K562 (cell line): ENCODE data around the gene TRANK1. TPM values are rescaled to one million over a fixed set of nuclear protein-coding genes. Genes with fewer than 3 reads are reported as not detected.

Source experiments
- ARID1B ChIP-seq: fragments of 450-650 bp; IDR thresholded peaks from 2 replicates; pipeline ENCODE4 v1.6.1; 2016; ENCODE audit warnings: antibody characterized with exemption, mild to moderate bottlenecking, inconsistent platforms
- CAMTA2 ChIP-seq: fragments of 250-450 bp; sonication (Bioruptor Pico); conservative IDR thresholded peaks from 2 replicates; pipeline ENCODE4 v1.5.1; 2022
- CHD4 ChIP-seq: fragments of 200-600 bp; sonication (generic); IDR thresholded peaks from 3 replicates; pipeline ENCODE4 v1.6.1; 2012; ENCODE audit warnings: low read depth, mild to moderate bottlenecking, mixed read lengths, low read length, inconsistent platforms; ENCODE audit not compliant: insufficient read depth, insufficient replicate concordance, poor library complexity, severe bottlenecking
- DPF2 ChIP-seq: fragments of 450-650 bp; IDR thresholded peaks from 2 replicates; pipeline ENCODE4 v1.6.1; 2016
- FOSL1 ChIP-seq: fragments of 200-800 bp; sonication (Bioruptor generic); conservative IDR thresholded peaks from 2 replicates; pipeline ENCODE4 v1.6.1; 2016; ENCODE audit warnings: missing genetic modification characterization, missing compliant biosample characterization
- GTF2B ChIP-seq: IDR thresholded peaks from 2 replicates; pipeline ENCODE4 v1.6.1; 2011; ENCODE audit not compliant: insufficient read length; ENCODE audit errors: extremely low read depth
- GTF2F1 ChIP-seq: IDR thresholded peaks from 2 replicates; pipeline ENCODE4 v1.6.1; 2011; ENCODE audit warnings: low read depth, low read length, improper control_type of control experiment
- HLTF ChIP-seq: fragments of 450-650 bp; IDR thresholded peaks from 2 replicates; pipeline ENCODE4 v1.6.1; 2016
- POU5F1 ChIP-seq: fragments of 150-350 bp; IDR thresholded peaks from 2 replicates; pipeline ENCODE4 v1.6.1; 2014; ENCODE audit warnings: borderline replicate concordance, low read length, low read depth, mild to moderate bottlenecking; ENCODE audit not compliant: partially characterized antibody
- PYGO2 ChIP-seq: fragments of 450-650 bp; IDR thresholded peaks from 2 replicates; pipeline ENCODE4 v1.6.1; 2016; ENCODE audit warnings: mild to moderate bottlenecking, missing genetic modification characterization, moderate library complexity, missing compliant biosample characterization
- RBM17 ChIP-seq: fragments of 200-400 bp; formaldehyde crosslinking; IDR thresholded peaks from 2 replicates; pipeline ENCODE4 v1.6.1; 2017; ENCODE audit warnings: low read depth, mild to moderate bottlenecking, low read length, borderline replicate concordance
- TEAD2 ChIP-seq: fragments of 450-650 bp; IDR thresholded peaks from 2 replicates; pipeline ENCODE4 v1.6.1; 2016; ENCODE audit warnings: missing genetic modification characterization, control low read depth, missing compliant biosample characterization
- ZBTB33 ChIP-seq: sonication (generic); formaldehyde crosslinking; IDR thresholded peaks from 2 replicates; pipeline ENCODE4 v1.8.1; 2023; ENCODE audit warnings: mild to moderate bottlenecking, missing genetic modification reagents
- polyA plus RNA-seq, 8 experiments: library from polyadenylated mRNA; depleted of rRNA in 4 of 8; stranded (reverse) in 5 of 8; unstranded in 3 of 8; fragments of >200 nt; fragmentation: Nextera tagmentation in 2 of 8; fragmentation: Illumina TruSeq in 1 of 8; extraction: Ambion mirVana in 2 of 8; extraction: Trizol in 1 of 8; gene quantifications; 2 replicates each; pipeline versions ENCODE4 v1.2.1 to v1.2.3, GENCODE V29; 2011 to 2014; ENCODE audit warnings: inconsistent platforms in 1 of 8, missing spikeins in 1 of 8
- total RNA-seq, 7 experiments: library from RNA; depleted of rRNA in 6 of 7; stranded (reverse); fragments of >200 nt in 6 of 7; fragmentation: Illumina TruSeq in 2 of 7; extraction: Trizol in 2 of 7; gene quantifications; 2 replicates each; pipeline versions ENCODE4 v1.2.1 to v1.2.3, GENCODE V29; 2011 to 2021; ENCODE audit warnings: low replicate concordance in 1 of 7
- TF ChIP-seq, protein P1 (sequence below): fragments of 450-650 bp; IDR thresholded peaks from 2 replicates; pipeline ENCODE4 v1.6.1; 2017; ENCODE audit warnings: antibody characterized with exemption, mild to moderate bottlenecking
- TF ChIP-seq, protein P2 (sequence below): fragments of 450-650 bp; IDR thresholded peaks from 2 replicates; pipeline ENCODE4 v1.6.1; 2018; ENCODE audit not compliant: partially characterized antibody

Gene TRANK1
- total and polyA plus RNA-seq, 9 of the 15 experiments (the other 6 are each of a cell fraction or from before 2014, with no cell fraction given) = 0.41 to 5.3 (median 2.1) TPM

- TF ChIP-seq, protein P1, sequence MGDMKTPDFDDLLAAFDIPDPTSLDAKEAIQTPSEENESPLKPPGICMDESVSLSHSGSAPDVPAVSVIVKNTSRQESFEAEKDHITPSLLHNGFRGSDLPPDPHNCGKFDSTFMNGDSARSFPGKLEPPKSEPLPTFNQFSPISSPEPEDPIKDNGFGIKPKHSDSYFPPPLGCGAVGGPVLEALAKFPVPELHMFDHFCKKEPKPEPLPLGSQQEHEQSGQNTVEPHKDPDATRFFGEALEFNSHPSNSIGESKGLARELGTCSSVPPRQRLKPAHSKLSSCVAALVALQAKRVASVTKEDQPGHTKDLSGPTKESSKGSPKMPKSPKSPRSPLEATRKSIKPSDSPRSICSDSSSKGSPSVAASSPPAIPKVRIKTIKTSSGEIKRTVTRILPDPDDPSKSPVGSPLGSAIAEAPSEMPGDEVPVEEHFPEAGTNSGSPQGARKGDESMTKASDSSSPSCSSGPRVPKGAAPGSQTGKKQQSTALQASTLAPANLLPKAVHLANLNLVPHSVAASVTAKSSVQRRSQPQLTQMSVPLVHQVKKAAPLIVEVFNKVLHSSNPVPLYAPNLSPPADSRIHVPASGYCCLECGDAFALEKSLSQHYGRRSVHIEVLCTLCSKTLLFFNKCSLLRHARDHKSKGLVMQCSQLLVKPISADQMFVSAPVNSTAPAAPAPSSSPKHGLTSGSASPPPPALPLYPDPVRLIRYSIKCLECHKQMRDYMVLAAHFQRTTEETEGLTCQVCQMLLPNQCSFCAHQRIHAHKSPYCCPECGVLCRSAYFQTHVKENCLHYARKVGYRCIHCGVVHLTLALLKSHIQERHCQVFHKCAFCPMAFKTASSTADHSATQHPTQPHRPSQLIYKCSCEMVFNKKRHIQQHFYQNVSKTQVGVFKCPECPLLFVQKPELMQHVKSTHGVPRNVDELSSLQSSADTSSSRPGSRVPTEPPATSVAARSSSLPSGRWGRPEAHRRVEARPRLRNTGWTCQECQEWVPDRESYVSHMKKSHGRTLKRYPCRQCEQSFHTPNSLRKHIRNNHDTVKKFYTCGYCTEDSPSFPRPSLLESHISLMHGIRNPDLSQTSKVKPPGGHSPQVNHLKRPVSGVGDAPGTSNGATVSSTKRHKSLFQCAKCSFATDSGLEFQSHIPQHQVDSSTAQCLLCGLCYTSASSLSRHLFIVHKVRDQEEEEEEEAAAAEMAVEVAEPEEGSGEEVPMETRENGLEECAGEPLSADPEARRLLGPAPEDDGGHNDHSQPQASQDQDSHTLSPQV = no peak
- TF ChIP-seq TEAD2 (tag) (no peak), CHD4 (no peak), PYGO2 (no peak), POU5F1 (no peak), HLTF (no peak), GTF2F1 (no peak), RBM17 (no peak), DPF2 (0 out of 2 replicates have a peak, but pooled peaks have one; percentile 22), ARID1B (0 out of 2 replicates have a peak, but pooled peaks have one; percentile 26), CAMTA2 (no peak), GTF2B (no peak), FOSL1 (0 out of 2 replicates have a peak, but pooled peaks have one; percentile 16), ZBTB33 (CRISPR knock-in tag) (no peak)
- TF ChIP-seq, protein P2, sequence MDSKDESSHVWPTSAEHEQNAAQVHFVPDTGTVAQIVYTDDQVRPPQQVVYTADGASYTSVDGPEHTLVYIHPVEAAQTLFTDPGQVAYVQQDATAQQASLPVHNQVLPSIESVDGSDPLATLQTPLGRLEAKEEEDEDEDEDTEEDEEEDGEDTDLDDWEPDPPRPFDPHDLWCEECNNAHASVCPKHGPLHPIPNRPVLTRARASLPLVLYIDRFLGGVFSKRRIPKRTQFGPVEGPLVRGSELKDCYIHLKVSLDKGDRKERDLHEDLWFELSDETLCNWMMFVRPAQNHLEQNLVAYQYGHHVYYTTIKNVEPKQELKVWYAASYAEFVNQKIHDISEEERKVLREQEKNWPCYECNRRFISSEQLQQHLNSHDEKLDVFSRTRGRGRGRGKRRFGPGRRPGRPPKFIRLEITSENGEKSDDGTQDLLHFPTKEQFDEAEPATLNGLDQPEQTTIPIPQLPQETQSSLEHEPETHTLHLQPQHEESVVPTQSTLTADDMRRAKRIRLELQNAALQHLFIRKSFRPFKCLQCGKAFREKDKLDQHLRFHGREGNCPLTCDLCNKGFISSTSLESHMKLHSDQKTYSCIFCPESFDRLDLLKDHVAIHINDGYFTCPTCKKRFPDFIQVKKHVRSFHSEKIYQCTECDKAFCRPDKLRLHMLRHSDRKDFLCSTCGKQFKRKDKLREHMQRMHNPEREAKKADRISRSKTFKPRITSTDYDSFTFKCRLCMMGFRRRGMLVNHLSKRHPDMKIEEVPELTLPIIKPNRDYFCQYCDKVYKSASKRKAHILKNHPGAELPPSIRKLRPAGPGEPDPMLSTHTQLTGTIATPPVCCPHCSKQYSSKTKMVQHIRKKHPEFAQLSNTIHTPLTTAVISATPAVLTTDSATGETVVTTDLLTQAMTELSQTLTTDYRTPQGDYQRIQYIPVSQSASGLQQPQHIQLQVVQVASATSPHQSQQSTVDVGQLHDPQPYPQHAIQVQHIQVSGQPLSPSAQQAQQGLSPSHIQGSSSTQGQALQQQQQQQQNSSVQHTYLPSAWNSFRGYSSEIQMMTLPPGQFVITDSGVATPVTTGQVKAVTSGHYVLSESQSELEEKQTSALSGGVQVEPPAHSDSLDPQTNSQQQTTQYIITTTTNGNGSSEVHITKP = no peak
These were observed 41.6 kb downstream of the TRANK1 start (continued) for GRCh38 chr3:36903119-36903882.
